HEK293 (cell line): Measurements from ENCODE around the gene TEAD1.

Experiments used
- CTCF ChIP-seq: fragments of 450-650 bp; formaldehyde crosslinking; IDR thresholded peaks from 2 replicates; pipeline ENCODE4 v1.5.1; 2016; ENCODE audit warnings: missing biosample characterization, missing genetic modification characterization
- MEIS1 ChIP-seq: sonication (generic); formaldehyde crosslinking; IDR thresholded peaks from 2 replicates; pipeline ENCODE4 v1.8.1; 2022; ENCODE audit warnings: missing genetic modification reagents, mild to moderate bottlenecking, borderline replicate concordance
- REST ChIP-seq: fragments of 450-650 bp; formaldehyde crosslinking; IDR thresholded peaks from 2 replicates; pipeline ENCODE4 v1.5.1; 2016; ENCODE audit warnings: missing biosample characterization, missing genetic modification characterization
- YY1 ChIP-seq: fragments of 450-650 bp; formaldehyde crosslinking; IDR thresholded peaks from 2 replicates; pipeline ENCODE4 v1.5.1; 2018; ENCODE audit warnings: missing biosample characterization, missing genetic modification characterization
- ZEB2 ChIP-seq: fragments of 450-650 bp; formaldehyde crosslinking; IDR thresholded peaks from 2 replicates; pipeline ENCODE4 v1.5.1; 2016; ENCODE audit warnings: missing biosample characterization, missing genetic modification characterization
- ZNF2 ChIP-seq: fragments of 450-650 bp; formaldehyde crosslinking; IDR thresholded peaks from 2 replicates; pipeline ENCODE4 v1.5.1; 2016; ENCODE audit warnings: missing biosample characterization, missing genetic modification characterization
- ZNF214 ChIP-seq: fragments of 450-650 bp; formaldehyde crosslinking; IDR thresholded peaks from 2 replicates; pipeline ENCODE4 v1.5.1; 2017; ENCODE audit warnings: missing biosample characterization, mild to moderate bottlenecking, missing genetic modification characterization, borderline replicate concordance
- ZNF311 ChIP-seq: fragments of 450-650 bp; formaldehyde crosslinking; IDR thresholded peaks from 2 replicates; pipeline ENCODE4 v1.5.1; 2017; ENCODE audit warnings: missing biosample characterization, missing genetic modification characterization, borderline replicate concordance
- ZNF366 ChIP-seq: fragments of 450-650 bp; formaldehyde crosslinking; conservative IDR thresholded peaks from 2 replicates; pipeline ENCODE4 v1.5.1; 2016; ENCODE audit warnings: missing biosample characterization, missing genetic modification characterization

- TF ChIP-seq CTCF (tag by site-specific recombination) (no peak), MEIS1 (no peak), ZEB2 (tag by site-specific recombination) (no peak), ZNF214 (tag by site-specific recombination) (no peak), ZNF311 (tag by site-specific recombination) (no peak), REST (tag by site-specific recombination) (no peak), ZNF366 (no peak), YY1 (tag by site-specific recombination) (no peak), ZNF2 (tag by site-specific recombination) (no peak)
These were observed 118.8 kb downstream of the TEAD1 start for GRCh38 chr11:12793065-12793464.
